ENCODE results near the gene TOB1.

TOB1 gene

DNA sequence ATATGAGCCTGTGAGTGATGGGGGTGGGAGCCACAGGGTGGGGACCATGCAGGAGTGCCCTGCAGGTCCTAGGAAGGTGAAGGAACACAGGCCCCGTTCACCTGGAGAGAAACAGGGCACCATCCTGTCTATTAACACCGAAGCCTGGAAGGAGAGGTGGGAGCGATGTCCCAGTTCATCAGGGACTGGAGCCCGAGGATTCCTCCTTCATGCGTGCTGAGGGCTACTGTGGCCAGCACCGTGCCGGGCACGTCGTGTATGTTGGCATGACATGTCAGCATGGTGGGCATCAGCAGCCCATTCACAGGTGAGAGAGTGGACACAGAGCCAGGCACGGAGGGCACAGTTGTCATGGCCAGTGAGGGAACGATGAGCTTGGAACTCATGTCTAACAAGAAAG, 29.3 kb downstream of the TOB1 start:
- H3K9ac ChIP-seq (ENCODE audit: low read length), result no peak overlapping the region
- H4K20me1 ChIP-seq (ENCODE audit: low read depth, low read length), result no peaks in the 10 kb centered on the region
- H3K4me2 ChIP-seq (ENCODE audit: low read depth, low read length, poor library complexity, severe bottlenecking), result no peak overlapping the region
- no peak overlapping the region for H3K4me3 ChIP-seq (ENCODE audit: insufficient read depth, low read length, poor library complexity, severe bottlenecking)
- H3K36me3 ChIP-seq (ENCODE audit: low read length), result no peaks in the 10 kb centered on the region
- H3F3A ChIP-seq (ENCODE audit: insufficient read depth), result no peaks in the 10 kb centered on the region
- no peaks in the 10 kb centered on the region for H3K9me2 ChIP-seq (replicated peaks; ENCODE audit: insufficient read depth, low read length)
- no peak for TF ChIP-seq CTCF (IDR thresholded peaks at IDR 0.05; ENCODE audit: insufficient read depth, low read length, poor library complexity, severe bottlenecking)
- TF ChIP-seq EZH2phosphoT487 (conservative IDR thresholded peaks at IDR 0.05; ENCODE audit: low read length), result no peak
- H3K27me3 ChIP-seq (ENCODE audit: low read length), result no peaks in the 10 kb centered on the region
- H3K79me2 ChIP-seq (ENCODE audit: insufficient read depth, low read length), result no peaks in the 10 kb centered on the region
- H2AFZ ChIP-seq (ENCODE audit: low read depth, low read length, severe bottlenecking), result no peak overlapping the region
- H3K27ac ChIP-seq (ENCODE audit: low read depth, low read length), result no peak overlapping the region
- no peaks in the 10 kb centered on the region for H3K9me3 ChIP-seq (ENCODE audit: insufficient read depth, low read length)

DNA sequence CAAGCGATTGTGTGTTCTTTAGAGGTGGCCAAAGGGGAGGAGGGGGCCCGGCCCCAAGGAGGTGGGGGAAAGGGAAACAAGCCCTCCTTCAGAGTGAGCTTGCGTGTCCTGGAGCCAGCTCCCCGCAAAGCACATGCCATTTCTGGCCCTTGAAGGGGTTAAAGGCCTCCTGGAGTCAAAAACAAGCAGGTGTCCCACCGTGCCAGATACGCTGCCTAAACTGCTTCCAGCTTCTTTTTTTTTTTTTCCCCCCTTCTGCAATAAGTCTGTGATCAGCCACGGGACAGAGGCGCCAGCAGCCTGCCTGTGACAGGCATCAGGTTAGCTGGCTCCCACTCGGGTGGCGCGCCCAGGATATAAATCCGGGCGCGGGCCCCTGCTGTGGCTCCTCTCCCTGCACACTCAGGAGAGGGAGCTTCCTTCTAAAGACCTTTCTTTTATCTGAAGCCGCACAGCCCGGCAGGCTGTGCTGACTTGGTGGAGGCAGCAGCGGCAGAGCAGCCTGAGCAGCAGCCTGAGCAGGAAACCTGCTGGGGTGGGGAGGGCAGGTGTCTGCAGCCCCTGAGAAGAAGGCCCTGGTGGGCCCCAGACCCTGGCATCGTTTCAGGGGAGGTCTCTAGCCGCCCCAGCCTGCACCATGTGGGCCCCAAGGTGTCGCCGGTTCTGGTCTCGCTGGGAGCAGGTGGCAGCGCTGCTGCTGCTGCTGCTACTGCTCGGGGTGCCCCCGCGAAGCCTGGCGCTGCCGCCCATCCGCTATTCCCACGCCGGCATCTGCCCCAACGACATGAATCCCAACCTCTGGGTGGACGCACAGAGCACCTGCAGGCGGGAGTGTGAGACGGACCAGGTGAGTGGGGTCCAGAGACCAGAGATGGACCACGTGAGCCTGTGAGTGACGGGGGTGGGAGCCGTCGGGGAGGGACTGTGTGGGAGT, 30.6 kb downstream of the TOB1 start, which contains the start of gene WFIKKN2:
TSS of gene WFIKKN2 (plus strand) at position 286 of the 934 bp plus-strand sequence. CDS start at position 638, 352 bp downstream.
- no peak for TF ChIP-seq CTCF (IDR thresholded peaks at IDR 0.05; ENCODE audit: insufficient read depth, low read length, poor library complexity, severe bottlenecking)
- TF ChIP-seq EZH2phosphoT487 (conservative IDR thresholded peaks at IDR 0.05; ENCODE audit: low read length), result no peak

GRCh38 chr17:50834429-50835300, 31.5 kb downstream of the TOB1 start:
- Histone ChIP-seq H3K27me3 (ENCODE audit: low read length) (no peaks in the 10 kb centered on the region), H3K4me2 (ENCODE audit: low read depth, low read length, poor library complexity, severe bottlenecking) (no peak overlapping the region), H4K20me1 (ENCODE audit: low read depth, low read length) (no peaks in the 10 kb centered on the region), H3K9me3 (ENCODE audit: insufficient read depth, low read length) (no peaks in the 10 kb centered on the region), H3F3A (ENCODE audit: insufficient read depth) (no peaks in the 10 kb centered on the region), H2AFZ (ENCODE audit: low read depth, low read length, severe bottlenecking) (no peak overlapping the region), H3K9me2 (replicated peaks; ENCODE audit: insufficient read depth, low read length) (no peaks in the 10 kb centered on the region), H3K9ac (ENCODE audit: low read length) (no peak overlapping the region), H3K79me2 (ENCODE audit: insufficient read depth, low read length) (no peaks in the 10 kb centered on the region), H3K27ac (ENCODE audit: low read depth, low read length) (no peak overlapping the region), H3K4me3 (ENCODE audit: insufficient read depth, low read length, poor library complexity, severe bottlenecking) (no peak overlapping the region), H3K36me3 (ENCODE audit: low read length) (no peaks in the 10 kb centered on the region)
- TF ChIP-seq EZH2phosphoT487 (conservative IDR thresholded peaks at IDR 0.05; ENCODE audit: low read length) (no peak), CTCF (IDR thresholded peaks at IDR 0.05; ENCODE audit: insufficient read depth, low read length, poor library complexity, severe bottlenecking) (no peak)

More for the DNA sequence above, 30.6 kb downstream of the TOB1 start, which contains the start of gene WFIKKN2:
- H4K20me1 ChIP-seq (ENCODE audit: low read depth, low read length), result no peaks in the 10 kb centered on the region
- H2AFZ ChIP-seq (ENCODE audit: low read depth, low read length, severe bottlenecking), result no peak within 1 kb of the TSS
- H3K27me3 ChIP-seq (ENCODE audit: low read length), result no peaks in the 10 kb centered on the region
- no peaks in the 10 kb centered on the region for H3K79me2 ChIP-seq (ENCODE audit: insufficient read depth, low read length)
- no peak within 1 kb of the TSS for H3K4me2 ChIP-seq (ENCODE audit: low read depth, low read length, poor library complexity, severe bottlenecking)
- H3K4me3 ChIP-seq (ENCODE audit: insufficient read depth, low read length, poor library complexity, severe bottlenecking), result no peak within 1 kb of the TSS
- no peaks in the 10 kb centered on the region for H3K9me2 ChIP-seq (replicated peaks; ENCODE audit: insufficient read depth, low read length)
- H3F3A ChIP-seq (ENCODE audit: insufficient read depth), result no peaks in the 10 kb centered on the region
- H3K9me3 ChIP-seq (ENCODE audit: insufficient read depth, low read length), result no peaks in the 10 kb centered on the region
- H3K27ac ChIP-seq (ENCODE audit: low read depth, low read length), result no peak within 1 kb of the TSS
- H3K9ac ChIP-seq (ENCODE audit: low read length), result no peak within 1 kb of the TSS
- no peaks in the 10 kb centered on the region for H3K36me3 ChIP-seq (ENCODE audit: low read length)

Measured in SU-DHL-6 (cell line).